ENCODE data around the gene RNASE1.
"Not testable (repeated sequence)": the region's sequence is repeated elsewhere in the genome, so short reads cannot be mapped to it uniquely, and the experiment has no call there.

Gene RNASE1

DNA sequence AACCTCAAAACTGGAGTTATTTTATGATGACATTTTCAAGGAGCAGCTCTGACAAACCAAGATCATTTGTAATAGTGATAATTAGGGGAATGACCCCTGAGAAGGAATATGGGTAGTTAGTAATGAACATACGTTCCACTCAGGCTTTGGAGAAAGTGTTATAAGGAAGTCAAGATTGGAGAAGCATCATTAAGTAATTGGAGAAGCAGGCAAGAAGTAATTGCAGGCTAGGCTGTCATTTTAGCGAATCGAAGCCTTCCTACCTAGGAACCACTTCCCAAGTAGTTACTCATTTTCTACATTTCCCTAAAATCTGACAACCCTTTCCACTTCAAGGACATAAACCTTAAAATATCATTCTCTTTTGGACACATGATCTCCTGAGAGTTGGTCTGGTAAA, 33.2 kb downstream of the RNASE1 start:
- DNase-seq, result no peak

- DNase-seq, result no peak
Measured at GRCh38 chr14:20768593-20768892, 34.1 kb downstream of the RNASE1 start.

DNA sequence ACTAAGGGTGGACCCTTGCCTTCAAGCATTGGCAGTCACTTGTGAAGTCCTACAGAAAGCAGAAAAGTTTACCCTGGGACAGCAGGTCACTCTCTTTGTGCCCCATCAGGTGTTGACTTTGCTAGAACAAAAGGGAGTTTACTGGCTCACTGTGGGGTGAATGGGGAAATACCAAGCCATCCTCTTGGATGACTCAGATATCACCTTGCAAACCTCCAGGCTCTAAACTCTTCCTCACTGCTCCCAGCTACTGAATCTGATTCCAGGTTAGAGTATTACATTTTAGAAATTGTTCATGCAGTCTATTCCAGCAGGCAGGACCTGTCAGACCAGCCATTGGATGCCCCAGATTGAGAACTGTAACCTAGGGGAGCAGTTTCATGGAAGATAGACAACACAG, 41.7 kb downstream of the RNASE1 start:
- DNase-seq, result no peak

DNA sequence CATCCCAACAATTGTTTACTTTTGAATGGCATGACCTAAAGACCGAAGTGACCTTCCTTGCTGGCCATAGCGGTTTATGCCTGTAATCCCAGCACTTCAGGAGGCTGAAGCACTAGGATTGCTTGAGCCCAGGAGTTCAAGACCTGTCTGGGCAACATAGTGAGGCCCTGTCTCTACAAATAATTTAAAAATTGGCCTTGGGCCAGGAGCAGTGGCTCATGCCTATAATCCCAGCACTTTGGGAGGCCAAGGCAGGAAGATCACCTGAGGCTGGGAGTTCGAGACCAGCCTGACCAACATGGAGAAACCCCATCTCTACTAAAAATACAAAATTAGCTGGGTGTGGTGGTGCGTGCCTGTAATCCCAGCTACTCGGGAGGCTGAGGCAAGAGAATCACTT, 43.2 kb downstream of the RNASE1 start:
- not testable (repeated sequence) for DNase-seq

DNA sequence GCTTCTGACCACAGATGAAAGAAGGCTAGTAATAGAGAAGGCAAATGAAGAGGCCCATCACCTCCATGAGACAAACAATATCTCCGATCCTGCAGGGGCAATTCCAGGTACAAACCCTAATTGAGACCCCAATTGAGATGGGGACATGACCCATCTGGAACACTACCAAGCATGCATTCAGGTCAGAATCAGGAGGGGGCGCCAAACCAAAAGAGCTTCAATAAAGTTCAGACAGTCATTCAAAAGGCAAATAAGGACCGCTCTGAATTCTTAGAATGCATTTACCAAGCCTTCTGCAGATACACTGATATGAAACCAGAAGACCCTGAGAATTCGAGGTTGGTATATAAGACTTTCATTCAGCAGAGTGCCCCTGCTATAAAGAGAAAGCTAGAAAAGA, 44.7 kb downstream of the RNASE1 start:
- DNase-seq, result peak; percentile 27

DNA sequence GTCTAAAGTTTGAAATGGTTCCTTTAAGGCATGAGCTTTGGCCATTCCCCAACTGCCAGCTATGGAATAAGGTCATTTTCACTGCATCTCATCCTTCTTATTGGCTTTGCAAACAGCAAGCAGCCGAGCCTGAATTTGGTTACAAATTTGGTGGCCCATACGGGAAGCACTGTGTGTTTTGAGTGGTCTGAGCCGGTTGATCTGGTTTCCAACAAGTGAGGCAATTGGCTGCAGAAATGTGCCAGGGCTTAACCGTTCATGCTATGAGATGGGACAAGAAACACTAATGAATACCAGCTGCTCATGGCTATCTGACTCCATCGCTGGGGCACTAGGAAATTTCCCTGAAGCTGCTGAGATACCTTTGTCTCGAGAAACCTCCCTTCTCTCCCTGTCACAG, 47.6 kb downstream of the RNASE1 start:
- no peak for DNase-seq

DNA sequence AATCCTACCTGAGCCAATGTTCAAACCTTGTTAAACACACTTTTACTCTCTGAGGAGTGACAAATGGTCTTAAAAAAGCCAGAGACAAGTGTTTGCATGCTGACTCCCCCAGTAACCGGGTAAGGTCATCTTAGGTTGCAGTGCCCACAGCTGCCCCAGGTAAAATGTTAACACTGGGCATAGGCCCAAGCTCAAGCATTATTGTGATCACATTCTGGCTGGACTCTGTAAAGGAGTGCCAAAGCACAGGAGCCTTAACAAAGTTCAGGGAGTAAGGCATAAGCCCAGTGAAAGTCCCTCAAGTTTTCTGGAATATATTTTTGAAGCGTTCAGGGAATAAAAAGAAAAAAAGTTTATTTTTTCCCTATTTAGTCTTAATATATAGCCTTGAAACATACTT, 48.3 kb downstream of the RNASE1 start:
- no peak for DNase-seq

DNA sequence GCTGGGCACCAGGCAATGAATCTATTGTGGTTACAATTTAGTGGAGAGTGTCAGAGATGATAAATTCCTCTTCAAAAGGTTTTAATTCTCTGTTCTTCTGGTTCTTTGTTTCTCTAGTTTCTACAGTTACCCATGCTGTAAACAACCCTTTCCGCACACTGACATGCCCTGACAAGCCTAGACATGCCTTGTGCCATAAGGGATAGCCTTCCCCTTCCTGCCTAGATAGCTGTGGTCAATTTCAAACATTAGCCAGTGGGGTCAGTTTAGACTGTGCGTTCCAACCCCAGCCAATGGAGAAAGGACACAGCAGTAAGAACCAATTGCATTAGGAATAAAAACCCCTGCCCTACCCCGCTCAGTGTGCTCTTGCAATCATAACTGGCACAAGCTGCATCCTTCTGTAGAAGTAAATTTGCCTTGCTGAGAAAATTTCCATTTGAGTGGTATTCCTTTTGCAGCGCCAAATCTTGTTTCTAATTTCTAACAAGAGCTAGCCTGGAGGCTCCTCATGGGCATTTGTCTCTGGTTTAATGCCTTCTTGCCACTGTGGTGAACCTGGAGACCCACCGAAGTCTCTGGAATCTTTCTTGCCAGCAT, 50.6 kb downstream of the RNASE1 start:
- no peak for DNase-seq
